ACC112 (cell line): ENCODE results near the gene ZNF718.
A peak's percentile ranks its signal among the peaks of the same experiment; 100 is the strongest.
"Not testable (repeated sequence)": the region's sequence is repeated elsewhere in the genome, so short reads cannot be mapped to it uniquely, and the experiment has no call there.

Experiments
- H2AFZ ChIP-seq: fragments of 200-600 bp; sonication (generic); one replicate; pipeline ENCODE4 v1.6.0; 2017; ENCODE audit warnings: antibody characterized with exemption, low read length; ENCODE audit not compliant: unreplicated experiment
- H3K27ac ChIP-seq: fragments of 200-600 bp; sonication (generic); 2 replicates; pipeline ENCODE4 v1.5.1; 2014; ENCODE audit warnings: low read depth, mild to moderate bottlenecking, antibody characterized with exemption, low read length, moderate library complexity
- H3K27me3 ChIP-seq: fragments of 200-600 bp; sonication (generic); 2 replicates; pipeline ENCODE4 v1.6.1; 2014; ENCODE audit warnings: mild to moderate bottlenecking, antibody characterized with exemption, low read length, moderate library complexity, mixed read lengths; ENCODE audit not compliant: insufficient read depth
- H3K36me3 ChIP-seq: fragments of 200-600 bp; sonication (generic); 2 replicates; pipeline ENCODE4 v1.6.1; 2016; ENCODE audit warnings: mild to moderate bottlenecking, antibody characterized with exemption, low read length, moderate library complexity, mixed read lengths; ENCODE audit not compliant: insufficient read depth
- H3K4me1 ChIP-seq: fragments of 200-600 bp; sonication (generic); one replicate; pipeline ENCODE4 v1.6.1; 2016; ENCODE audit warnings: low read length, mixed read lengths; ENCODE audit not compliant: insufficient read depth, unreplicated experiment, control insufficient read depth
- H3K4me3 ChIP-seq: fragments of 200-600 bp; sonication (generic); 2 replicates; pipeline ENCODE4 v1.5.1; 2014; ENCODE audit warnings: mild to moderate bottlenecking, low read depth, low read length
- H3K79me2 ChIP-seq: fragments of 200-600 bp; sonication (generic); one replicate; pipeline ENCODE4 v1.6.0; 2016; ENCODE audit warnings: low read length; ENCODE audit not compliant: control insufficient read depth, unreplicated experiment, insufficient read depth

The ZNF718 gene

GRCh38 chr4:205097-205756, 80.9 kb downstream of the ZNF718 start:
- no peak overlapping the region for H3K4me3 ChIP-seq

GRCh38 chr4:206054-206453, 81.8 kb downstream of the ZNF718 start:
- Histone ChIP-seq H3K27ac (no peak overlapping the region), H3K4me3 (no peak overlapping the region), H3K4me1 (no peaks in the 10 kb centered on the region), H3K79me2 (no peaks in the 10 kb centered on the region), H3K27me3 (no peaks in the 10 kb centered on the region), H2AFZ (no peak overlapping the region), H3K36me3 (no peaks in the 10 kb centered on the region)

More at GRCh38 chr4:205097-205756, 80.9 kb downstream of the ZNF718 start:
- Histone ChIP-seq H3K27ac (no peak overlapping the region), H3K4me1 (no peaks in the 10 kb centered on the region), H3K79me2 (no peaks in the 10 kb centered on the region), H3K27me3 (no peaks in the 10 kb centered on the region), H2AFZ (no peak overlapping the region), H3K36me3 (no peaks in the 10 kb centered on the region)

GRCh38 chr4:208416-209096, 84.3 kb downstream of the ZNF718 start:
- not testable (repeated sequence) for H3K4me3 ChIP-seq, H3K27ac ChIP-seq, H3K27me3 ChIP-seq, H3K36me3 ChIP-seq, H3K79me2 ChIP-seq, H3K4me1 ChIP-seq, H2AFZ ChIP-seq

GRCh38 chr4:211033-211511, 86.8 kb downstream of the ZNF718 start:
- peaks cover 14% of the 10 kb centered on the region for H3K36me3 ChIP-seq
- peaks cover 6% of the 10 kb centered on the region for H3K4me1 ChIP-seq
- peaks cover 30% of the 10 kb centered on the region for H3K79me2 ChIP-seq
- no peak overlapping the region for H3K27ac ChIP-seq
- no peak overlapping the region for H3K4me3 ChIP-seq
- H2AFZ ChIP-seq: no peak overlapping the region
- H3K27me3 ChIP-seq: no peaks in the 10 kb centered on the region

GRCh38 chr4:212438-213188, 88.3 kb downstream of the ZNF718 start:
- Histone ChIP-seq H3K36me3 (peaks cover 29% of the 10 kb centered on the region), H3K27me3 (no peaks in the 10 kb centered on the region), H3K4me1 (peaks cover 6% of the 10 kb centered on the region), H3K79me2 (peaks cover 46% of the 10 kb centered on the region), H2AFZ (peak overlapping the region; percentile 74), H3K4me3 (peak overlapping the region; percentile 85), H3K27ac (peak overlapping the region; percentile 77)

GRCh38 chr4:213189-213535, 88.9 kb downstream of the ZNF718 start:
- not testable (repeated sequence) for H3K27me3 ChIP-seq, H3K4me1 ChIP-seq
- Histone ChIP-seq H3K36me3 (peaks cover 32% of the 10 kb centered on the region), H3K27ac (peak overlapping the region; percentile 77), H2AFZ (peak overlapping the region; percentile 74), H3K4me3 (peak overlapping the region; percentile 85), H3K79me2 (peaks cover 50% of the 10 kb centered on the region)
